Stimulated activated CD4-positive, alpha-beta T cell treated with anti-CD3 and anti-CD28 coated beads, TNF-alpha, amount 100 ng/mL, for 1 hour (primary cell): ENCODE data around the gene SPIN2A.
"Not testable (repeated sequence)": the region's sequence is repeated elsewhere in the genome, so short reads cannot be mapped to it uniquely, and the experiment has no call there.

Experiments used
- DNase-seq, 3 donors: peaks; one replicate each; pipeline ENCODE4 v3.0.0-alpha.2; 2020; ENCODE audit warnings: low read depth in 3 of 3, low spot score in 1 of 3

SPIN2A gene

DNA sequence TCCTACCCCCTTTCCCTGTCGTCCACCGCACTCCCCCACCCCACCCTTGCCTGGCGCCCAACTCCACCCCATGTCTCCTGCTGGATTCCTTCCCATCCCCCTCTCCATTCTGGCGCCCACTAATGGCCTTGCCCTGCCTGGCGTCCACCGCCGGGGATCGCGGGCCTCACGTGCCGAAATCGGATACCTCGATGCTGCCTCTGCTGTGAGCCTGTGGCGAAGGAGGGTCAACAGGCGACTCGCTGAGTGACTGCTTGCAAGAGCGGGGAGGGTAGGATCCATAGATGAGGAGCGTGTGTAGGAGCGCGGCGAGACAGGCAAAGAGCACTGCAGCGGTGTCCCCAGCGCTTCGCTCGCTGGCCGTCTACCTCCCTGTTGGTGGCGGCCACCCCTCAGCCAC, at the start of gene SPIN2A:
SPIN2A (minus strand) TSS at position 325 of the 400 bp plus-strand sequence. CDS start 800 bp downstream, outside the sequence.
- DNase-seq: not testable (repeated sequence)

DNA sequence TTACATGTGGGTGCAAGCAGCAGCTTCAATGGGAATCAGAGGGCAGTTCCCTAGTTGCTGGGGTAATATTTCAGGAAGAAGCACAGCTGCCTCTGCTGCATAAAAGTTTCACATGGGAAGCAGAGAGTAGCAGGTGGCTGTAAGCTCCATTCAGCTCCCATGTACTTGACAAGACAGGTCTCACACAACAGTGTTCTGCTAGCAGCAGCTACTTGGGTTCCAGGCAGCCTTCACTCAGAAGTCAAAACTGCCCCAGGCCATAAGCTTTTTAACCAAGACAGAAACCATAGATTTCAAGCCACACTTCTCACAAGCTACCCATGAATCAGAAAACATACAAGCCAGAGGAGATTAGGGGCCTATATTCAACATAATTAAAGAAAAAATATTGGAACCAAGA, 41.4 kb upstream of the SPIN2A start:
- no peak for DNase-seq

DNA sequence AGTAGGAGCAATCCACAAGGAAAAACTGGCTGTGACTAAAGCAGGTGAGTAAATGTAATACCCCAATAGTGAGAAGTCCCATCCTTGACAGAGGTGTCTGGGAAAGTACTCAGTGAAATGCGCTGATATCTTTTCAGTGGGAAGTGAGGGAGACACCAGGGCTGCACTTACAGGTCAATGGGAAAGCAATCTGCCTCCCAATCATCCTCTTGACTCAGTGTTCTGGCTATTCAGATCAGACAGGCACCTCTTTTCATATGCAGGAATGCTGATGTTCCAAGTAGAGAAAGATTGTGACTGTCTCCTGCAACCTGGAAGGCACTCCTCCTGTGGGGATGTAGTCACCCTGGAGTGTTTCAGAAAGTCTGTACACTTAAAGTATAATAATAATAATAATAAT, 39.9 kb upstream of the SPIN2A start:
- no peak for DNase-seq

DNA sequence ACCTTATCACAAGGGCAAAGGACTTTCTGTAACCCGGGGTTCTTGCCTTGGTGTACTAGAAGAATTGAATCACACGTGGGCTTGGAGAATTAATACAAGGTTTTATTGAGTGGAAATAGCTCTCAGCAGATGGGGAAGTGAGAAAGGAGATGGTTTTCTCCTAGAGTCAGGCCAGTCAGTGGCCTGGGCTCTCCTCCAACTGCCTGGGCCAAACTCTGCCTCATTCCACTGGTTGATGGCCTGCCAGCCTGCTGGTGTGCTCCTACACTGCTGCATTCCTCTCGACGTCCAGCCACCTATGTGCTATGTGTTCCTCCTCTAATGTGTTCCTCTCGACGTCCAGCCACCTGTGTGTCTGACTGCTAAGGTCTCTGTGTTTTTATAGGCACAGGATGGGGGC, 35.3 kb upstream of the SPIN2A start:
- no peak for DNase-seq

DNA sequence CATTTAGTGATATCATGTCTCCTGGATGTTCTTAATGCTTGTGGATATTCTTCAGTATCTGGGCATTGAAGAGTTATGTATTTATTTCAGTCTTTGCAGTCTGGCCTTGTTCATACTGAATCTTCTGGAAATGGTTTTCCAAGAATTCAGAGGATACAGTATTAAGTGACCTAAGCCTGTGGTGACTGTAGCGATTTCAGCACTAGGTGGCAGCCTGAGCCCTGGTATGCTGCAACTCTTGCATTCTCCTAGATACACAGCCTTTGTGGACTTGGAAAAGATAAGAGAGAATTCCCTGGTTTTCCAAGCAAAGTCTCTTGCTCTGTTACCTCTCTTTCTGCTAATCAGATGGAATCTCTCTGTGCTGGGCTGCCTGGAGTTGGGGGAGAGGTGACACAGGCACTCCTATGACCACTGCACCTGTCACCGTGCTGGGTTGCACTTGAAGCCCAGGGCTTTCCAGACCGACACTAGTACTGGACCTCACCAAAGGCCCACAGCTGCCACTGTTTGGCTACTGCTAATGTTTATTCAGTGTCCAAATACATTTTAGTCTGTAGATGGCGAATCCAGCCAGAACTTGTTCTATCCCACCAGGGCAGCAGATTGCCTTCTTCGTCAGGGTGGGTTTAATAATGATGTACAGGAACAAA, 19.3 kb upstream of the SPIN2A start:
- no peak for DNase-seq

DNA sequence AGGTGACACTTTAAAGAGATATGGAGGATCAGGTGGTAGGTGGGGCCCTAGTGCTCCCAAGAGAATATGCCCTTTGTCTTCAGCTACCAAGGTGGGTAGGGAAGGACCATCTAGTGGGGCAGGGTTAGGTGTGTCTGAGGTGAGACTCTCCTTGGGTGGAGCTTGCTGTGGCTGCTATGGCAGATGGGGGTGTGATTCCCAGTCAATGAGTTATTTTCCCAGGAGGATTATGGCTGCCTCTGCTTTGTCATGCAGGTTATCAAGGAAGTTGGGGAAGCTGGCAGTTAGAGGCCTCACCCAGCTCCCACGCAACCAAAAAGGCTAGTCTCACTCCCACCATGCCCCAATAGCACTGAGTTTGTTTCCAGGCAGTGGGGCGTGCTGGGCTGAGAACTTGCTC, 18.0 kb upstream of the SPIN2A start:
- no peak for DNase-seq

DNA sequence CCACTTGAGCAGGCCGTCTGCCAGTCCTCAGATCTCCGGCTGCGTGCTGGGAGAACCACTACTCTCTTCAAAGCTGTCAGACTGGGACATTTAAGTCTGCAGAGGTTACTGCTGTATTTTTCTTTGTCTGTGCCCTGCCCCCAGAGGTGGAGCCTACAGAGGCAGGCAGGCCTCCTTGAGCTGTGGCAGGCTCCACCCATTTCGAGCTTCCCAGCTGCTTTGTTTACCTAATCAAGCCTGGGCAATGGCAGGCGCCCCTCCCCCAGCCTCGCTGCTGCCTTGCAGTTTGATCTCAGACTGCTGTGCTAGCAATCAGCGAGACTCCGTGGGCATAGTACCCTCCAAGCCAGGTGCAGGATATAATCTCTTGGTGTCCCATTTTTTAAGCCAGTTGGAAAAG, 15.0 kb upstream of the SPIN2A start:
- not testable (repeated sequence) for DNase-seq

DNA sequence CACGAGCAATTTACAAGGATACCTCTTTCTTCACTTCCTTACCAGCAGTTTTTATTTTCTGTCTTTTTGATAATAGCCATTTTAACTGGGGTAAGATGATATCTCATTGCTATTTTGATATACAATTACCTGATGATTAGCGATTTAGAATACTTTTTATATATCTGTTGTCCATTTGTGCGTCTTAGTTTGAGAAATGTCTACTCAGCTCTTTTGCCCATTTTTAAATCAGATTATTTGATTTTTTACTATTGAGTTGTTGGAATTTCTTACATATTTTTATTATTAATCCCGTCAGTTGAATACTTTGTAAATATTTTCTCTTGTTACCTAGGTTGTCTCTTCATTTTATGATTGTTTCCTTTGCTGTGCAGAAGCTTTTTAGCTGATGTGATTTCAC, 1.5 kb upstream of the SPIN2A start:
- DNase-seq: no peak

DNA sequence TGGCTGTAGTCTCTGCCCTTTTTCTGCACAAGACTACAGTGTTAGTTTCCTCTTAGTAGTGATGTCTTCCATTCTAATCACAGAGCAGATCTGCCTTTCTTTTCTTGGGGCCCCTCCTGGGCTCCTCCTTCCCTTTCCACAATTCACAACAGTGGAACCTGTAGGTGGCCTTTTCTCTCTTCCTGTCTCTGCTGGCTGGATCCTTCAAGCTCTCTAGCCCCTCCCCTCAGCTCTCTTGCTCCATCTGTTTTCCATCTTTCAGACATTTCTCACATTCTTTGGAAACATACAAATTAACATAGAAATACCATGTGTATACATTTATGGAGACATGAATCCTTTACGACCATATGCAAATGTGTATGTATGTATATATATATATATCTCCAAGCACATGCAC, 304 bp upstream of the SPIN2A start:
- DNase-seq: no peak

DNA sequence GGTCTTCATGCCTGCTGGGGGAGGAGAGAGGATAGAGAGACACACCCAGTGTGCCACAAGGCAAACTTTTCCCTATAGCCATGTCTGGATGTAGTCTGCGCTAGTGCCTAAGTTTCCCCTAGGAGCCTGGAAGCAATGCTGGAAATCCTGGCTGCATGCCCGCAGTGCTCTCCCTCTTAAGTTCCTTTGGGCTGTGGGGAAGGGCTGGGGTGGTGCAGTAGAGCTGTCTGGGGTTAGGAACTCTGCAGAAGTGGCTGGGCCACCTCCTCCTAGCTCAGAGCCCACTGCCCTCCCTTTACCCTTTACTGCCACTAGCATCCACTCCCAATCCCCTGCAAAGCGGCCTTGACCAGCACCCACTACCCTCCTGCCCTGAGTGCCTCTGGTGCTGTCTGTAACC, 608 bp downstream of the SPIN2A start:
- not testable (repeated sequence) for DNase-seq

DNA sequence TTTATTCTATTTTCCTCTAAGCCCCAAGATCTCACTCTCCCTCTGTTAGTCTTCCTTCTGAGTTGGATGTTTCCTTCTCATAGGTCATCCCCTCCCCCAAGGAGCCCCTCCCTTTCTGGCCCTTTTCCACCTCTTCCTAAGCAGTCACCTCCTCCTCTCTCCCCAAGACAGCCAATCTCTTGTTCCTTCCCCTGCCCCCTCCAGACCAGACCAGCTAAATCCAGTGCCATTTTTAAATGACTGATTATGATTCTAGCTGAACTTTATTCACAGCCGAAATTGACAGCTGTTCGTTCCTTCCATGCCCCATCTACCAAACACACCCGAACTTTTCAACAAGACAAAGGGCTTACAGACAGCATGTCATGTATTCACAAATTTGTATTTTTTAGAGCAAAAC, 1.9 kb downstream of the SPIN2A start:
- no peak for DNase-seq

DNA sequence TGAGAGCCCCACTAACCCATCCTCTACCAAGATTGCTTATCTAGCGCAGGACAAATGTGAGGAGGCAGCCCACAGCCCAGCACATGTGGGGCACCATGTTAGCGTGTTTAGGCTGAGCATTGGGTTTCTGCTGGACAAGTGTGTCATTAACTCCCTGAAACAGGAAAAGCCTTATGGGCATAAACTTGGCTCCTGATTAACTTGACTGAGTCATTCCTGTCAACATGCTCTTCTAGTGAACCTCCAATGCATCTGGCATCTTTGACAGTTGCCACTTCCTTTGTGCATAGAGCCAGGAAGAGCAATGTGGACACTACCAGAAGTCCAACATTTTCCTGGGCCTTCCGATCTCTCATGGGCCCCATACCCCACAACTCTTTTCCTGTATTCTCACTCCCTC, 2.5 kb downstream of the SPIN2A start:
- no peak for DNase-seq

DNA sequence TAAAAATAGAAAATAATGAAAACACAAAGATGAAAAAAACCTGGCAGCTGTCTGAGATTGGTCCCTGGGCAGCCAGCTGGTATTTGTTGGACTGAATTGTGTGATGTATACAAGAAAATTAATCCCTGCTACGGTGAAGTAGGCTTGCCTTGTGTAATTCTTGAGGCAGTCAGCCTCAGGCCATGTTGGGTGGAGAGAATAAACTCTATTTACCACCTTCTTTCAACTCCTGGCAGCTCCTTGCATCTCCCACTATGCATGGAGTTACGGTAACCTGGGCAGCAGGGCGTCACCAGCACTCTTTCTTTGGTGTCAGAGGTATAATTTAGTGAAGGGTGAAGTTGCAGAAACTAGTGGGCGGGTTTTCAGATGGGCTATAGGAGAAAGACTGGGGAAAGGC, 3.5 kb downstream of the SPIN2A start:
- DNase-seq: no peak

DNA sequence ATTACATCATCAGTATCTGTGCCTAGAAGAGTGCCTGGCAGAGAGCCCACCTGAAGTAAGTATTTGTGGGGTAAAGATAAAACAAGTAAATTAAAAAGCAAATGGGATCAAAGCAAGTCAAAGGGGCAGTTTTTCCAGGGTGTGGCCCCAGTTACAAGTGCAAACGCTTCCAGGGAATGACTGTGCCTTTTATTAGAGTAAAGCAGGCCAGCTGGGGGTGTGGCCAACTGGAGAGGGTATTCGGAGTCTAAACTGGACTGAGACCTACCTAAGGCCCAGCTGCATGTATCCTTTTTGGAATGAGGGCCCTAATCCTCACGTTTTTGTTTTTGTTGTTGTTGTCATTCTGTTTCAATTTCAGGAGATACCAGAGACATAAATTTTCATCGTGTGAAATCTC, 3.9 kb downstream of the SPIN2A start:
- DNase-seq: not testable (repeated sequence)

DNA sequence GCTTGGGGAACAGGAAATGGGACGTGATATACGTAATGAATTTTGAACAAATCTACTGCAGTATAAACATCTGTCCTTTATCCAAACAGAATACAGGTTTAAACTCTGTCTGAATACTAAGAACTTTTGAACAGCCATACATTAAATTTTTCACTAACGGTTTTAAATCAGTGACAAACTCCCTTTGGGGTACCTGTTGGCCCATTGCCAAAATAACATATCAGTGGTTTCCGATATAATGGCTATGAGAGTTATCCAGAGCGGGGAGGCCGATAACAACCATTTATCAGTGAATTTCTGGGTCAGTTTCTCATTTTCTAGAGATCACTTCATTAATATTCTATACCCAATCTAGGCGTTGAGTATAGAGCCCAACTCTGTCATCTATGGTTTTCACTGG, 5.2 kb downstream of the SPIN2A start:
- DNase-seq: no peak

DNA sequence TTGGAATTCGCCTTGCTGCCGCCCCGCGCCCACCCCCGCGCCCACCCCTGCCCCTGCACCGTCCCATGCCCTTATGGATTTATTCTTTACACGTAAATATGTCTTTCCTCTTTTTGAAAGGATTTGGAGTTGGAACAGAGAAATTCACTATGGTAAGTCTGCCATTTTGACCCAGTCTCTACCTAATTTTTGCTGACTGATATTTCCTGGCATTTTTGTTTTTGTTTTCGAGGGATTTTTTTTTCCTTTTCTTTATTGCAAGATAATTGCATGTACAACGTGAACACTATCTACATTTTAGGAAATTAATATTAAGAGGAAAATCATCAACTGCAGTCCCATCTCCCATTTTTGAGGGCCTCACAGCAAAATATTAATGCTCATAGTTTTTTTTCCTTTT, 15.4 kb downstream of the SPIN2A start:
- DNase-seq: no peak

DNA sequence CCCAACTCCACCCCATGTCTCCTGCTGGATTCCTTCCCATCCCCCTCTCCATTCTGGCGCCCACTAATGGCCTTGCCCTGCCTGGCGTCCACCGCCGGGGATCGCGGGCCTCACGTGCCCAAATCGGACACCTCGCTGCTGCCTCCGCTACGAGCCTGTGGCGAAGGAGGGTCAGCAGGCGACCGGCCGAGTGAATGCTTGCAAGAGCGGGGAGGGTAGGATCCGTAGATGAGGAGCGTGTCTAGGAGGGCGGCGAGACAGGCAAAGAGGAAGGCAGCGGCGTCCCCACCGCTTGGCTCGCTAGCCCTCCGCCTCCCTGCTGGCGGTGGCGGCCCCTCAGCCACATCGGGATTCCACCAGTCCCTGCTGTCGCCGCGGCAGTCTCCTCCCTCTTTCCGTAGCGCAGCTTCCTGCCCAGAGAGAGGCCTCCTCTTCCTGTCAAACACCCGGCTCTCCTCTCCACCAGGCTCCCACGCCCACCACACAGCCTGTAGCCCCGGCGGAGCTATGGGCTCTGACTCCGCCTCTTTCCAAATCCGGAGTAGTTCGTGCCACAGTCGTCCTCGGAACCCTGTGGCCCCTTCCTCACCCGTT, 15.9 kb downstream of the SPIN2A start, which contains the start of gene SPIN2B:
SPIN2B (minus strand) TSS at position 387 of the 594 bp plus-strand sequence.
- peak; percentile 41 to 56 (median 47) for DNase-seq

DNA sequence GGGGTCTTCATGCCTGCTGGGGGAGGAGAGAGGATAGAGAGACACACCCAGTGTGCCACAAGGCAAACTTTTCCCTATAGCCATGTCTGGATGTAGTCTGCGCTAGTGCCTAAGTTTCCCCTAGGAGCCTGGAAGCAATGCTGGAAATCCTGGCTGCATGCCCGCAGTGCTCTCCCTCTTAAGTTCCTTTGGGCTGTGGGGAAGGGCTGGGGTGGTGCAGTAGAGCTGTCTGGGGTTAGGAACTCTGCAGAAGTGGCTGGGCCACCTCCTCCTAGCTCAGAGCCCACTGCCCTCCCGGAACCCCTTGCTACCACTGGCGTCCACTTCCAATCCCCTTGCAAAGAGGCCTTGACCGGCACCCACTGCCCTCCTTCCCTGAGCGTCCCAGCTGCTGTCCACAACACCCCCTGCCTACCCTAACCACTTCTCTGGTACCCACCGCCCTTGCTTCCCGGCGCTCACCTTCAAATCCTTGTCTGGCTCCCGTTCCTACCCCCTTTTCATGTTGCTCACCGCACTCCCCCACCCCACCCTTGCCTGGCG, 16.5 kb downstream of the SPIN2A start:
- DNase-seq: not testable (repeated sequence)

DNA sequence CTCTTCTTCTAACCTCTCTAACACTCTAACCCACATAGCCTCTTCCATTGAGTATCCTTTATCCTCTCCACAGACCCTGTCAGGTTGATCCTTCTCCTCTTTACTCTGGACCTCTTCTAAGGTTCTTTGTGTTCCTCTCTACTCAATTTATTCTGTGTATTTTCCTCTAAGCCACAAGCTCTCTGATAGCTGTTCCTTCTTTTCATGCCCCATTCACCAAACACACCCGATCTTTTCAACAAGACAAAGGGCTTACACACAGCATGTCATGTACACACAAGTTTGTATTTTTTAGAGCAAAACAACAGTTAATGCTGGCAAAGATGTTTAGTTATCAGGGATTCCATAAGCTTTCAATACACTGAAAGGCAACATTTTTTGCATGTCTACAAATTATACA, 17.8 kb downstream of the SPIN2A start:
- DNase-seq: no peak

DNA sequence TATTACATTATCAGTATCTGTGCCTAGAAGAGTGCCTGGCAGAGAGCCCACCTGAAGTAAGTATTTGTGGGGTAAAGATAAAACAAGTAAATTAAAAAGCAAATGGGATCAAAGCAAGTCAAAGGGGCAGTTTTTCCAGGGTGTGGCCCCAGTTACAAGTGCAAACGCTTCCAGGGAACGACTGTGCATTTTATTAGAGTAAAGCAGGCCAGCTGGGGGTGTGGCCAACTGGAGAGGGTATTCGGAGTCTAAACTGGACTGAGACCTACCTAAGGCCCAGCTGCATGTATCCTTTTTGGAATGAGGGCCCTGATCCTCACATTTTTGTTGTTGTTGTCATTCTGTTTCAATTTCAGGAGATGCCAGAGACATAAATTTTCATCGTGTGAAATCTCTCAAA, 19.6 kb downstream of the SPIN2A start:
- not testable (repeated sequence) for DNase-seq

DNA sequence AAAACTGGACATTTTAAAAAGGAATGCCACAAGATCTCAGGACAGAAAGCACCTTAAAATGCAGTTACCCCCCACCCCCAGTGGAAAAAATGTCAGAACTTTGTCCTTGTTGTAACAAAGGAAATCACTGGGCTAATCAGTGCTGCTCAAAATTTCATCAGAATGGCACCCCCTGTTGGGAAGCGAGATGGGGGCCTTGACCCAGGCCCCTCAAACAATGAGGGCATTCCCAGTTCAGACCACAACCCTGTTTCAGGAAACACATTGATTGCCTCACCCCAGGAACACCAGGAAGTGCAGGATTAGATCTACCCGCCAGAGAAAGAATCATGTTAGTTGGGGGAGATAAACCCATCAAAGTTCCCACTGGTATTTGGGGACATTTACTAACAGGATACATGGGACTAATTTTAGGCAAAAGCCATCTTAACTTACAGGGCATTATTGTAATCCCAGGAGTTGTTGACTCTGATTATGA, 32.2 kb downstream of the SPIN2A start:
- no peak for DNase-seq

DNA sequence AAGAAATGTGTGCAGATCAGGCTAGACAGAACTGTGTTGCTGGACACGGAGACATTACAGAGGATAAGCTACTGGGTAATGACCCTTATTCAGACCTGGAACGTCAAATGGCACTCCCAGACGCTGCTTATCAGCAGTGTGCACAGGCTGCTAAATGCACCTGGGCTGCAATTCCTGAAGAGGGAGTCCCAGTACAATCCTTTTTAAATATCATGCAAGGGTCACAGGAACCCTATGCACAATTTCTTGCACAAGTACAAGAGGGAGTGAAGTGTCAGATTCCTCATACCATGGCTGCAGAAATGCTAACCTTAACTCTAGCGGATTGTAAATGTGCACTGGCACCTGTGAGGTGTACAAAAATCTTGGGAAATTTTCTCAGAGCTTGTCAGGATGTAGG, 32.8 kb downstream of the SPIN2A start:
- DNase-seq: no peak

DNA sequence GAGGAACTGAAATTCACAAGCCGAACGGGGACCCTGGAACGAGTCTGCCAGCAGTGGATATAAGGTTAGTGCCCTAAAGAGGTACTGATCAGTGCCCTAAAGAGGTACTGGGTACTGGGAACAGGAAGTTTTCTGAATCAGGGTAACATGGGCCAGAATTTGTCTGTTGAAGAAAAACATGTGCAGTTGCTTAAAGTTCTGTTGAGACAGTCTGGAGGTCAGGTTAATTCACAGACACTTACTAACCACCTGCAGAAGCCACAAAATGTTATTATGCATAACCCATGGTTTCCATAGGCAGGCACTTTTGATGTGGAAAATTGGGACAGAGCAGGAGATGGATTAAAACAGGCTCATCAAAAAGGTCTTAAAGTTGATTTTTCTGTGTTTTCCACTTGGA, 33.7 kb downstream of the SPIN2A start:
- no peak for DNase-seq
